Measurements from ENCODE around the gene IL17REL. TPM values are rescaled to one million over a fixed set of nuclear protein-coding genes. Genes with fewer than 3 reads are reported as not detected.

The IL17REL gene
- total and polyA plus RNA-seq, 10 of the 15 experiments (the other 5 are each of a cell fraction or from before 2014, with no cell fraction given), result 0.03 TPM; not detected in 9

DNA sequence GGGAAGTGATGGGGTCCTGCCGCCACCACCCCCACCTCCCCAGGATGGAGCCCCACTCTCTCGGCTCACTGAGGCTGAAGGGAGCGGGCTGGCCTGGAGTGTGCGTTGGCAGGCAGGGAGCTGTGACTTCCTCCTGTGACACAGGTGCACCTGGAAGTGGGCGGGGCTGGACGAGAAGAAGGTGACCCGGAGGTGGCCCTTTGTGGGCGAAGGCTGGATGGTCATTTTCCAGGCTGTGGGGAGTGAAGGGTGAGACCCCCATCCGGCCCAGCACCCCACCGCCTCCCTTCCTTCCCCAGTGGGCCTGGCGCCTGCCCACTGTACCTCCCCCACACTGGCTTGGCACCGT is 15.3 kb downstream of the IL17REL start (continued):
- no peak for TF ChIP-seq SP1 (IDR thresholded peaks at IDR 0.05; ENCODE audit: low read depth, low read length)
- TF ChIP-seq, protein P1, sequence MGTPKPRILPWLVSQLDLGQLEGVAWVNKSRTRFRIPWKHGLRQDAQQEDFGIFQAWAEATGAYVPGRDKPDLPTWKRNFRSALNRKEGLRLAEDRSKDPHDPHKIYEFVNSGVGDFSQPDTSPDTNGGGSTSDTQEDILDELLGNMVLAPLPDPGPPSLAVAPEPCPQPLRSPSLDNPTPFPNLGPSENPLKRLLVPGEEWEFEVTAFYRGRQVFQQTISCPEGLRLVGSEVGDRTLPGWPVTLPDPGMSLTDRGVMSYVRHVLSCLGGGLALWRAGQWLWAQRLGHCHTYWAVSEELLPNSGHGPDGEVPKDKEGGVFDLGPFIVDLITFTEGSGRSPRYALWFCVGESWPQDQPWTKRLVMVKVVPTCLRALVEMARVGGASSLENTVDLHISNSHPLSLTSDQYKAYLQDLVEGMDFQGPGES (IDR thresholded peaks at IDR 0.05), result no peak

DNA sequence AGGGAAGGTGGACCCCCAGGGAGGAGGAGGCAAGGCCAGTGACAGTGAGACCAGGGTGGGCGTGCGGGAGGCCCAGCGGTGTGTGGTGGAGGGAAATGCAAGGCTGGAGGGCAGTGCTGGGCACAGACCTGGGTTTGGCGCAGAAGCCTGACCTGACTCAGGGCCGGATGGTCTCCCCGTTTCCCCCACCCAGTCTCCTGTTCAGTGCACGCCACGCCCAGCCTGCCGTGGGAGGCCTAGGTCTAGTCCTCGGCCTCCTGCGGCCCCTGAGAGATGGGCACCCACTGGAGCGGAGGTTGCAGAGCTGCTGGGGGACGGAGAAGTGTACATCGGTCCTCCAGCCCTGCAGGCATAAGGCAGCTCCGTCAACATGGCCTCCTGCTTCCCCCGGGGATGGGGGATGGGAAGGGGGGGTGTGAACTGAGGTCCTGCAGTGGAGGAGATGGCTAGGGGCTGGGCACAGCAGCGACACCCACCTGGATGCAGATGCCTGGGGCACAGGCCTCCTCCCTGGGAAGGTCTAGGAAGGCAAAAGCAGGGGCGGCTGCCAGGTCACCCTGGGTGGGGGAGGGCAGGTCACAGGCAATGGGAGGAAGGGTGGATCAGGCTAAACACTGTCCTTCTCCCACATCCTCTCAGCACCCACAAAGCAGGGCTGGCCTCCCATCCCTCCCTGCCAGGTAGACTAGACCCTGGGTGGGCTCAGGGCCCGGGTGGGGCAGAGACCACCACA is 15.9 kb downstream of the IL17REL start:
- intact Hi-C loops (cut with micrococcal nuclease; ENCODE audit: unreplicated experiment) (no loop called here), in situ Hi-C loops (cut with MboI) (no loop called here)
- no peak for DNase-seq (ENCODE audit: low read depth, low spot score)
- Histone ChIP-seq H3K4me3 (no peak overlapping the region), H3K4me2 (ENCODE audit: control insufficient read depth, insufficient read depth) (no peak overlapping the region), H2AFZ (ENCODE audit: control insufficient read depth, low read depth, low read length) (no peak overlapping the region), H3K36me3 (ENCODE audit: control insufficient read depth in 2 of 2, insufficient read depth in 2 of 2, low read length in 1 of 2) (no peaks in the 10 kb centered on the region), H4K20me1 (ENCODE audit: control insufficient read depth, insufficient read depth) (no peaks in the 10 kb centered on the region), H3K9ac (ENCODE audit: control insufficient read depth, insufficient read depth, low read length) (no peak overlapping the region), H3K4me1 (ENCODE audit: control insufficient read depth, insufficient read depth, low read length) (no peaks in the 10 kb centered on the region), H3K79me2 (ENCODE audit: control insufficient read depth, insufficient read depth, low read length) (no peaks in the 10 kb centered on the region), H3K27ac (ENCODE audit: control insufficient read depth, insufficient read depth) (no peak overlapping the region), H3K27me3 (replicated peaks in 1 of 2; ENCODE audit: control insufficient read depth in 2 of 2, insufficient read depth in 2 of 2, low read length in 1 of 2) (no peaks in the 10 kb centered on the region; a peak in 1 of 4 replicates), H3K9me3 (replicated peaks; ENCODE audit: control insufficient read depth, insufficient read depth, low read length) (no peaks in the 10 kb centered on the region)
- WGBS (ENCODE audit: insufficient coverage, insufficient replicate concordance, low lambda C conversion rate, missing lambda C conversion rate), result 49% methylated on average over 19 of the region's 19 CpGs
- RAD21 ChIA-PET (ENCODE audit: unreplicated experiment), result no interaction called here
- FAIRE-seq, result no peak
- no peak for ATAC-seq
- SMC1A ChIA-PET (ENCODE audit: uncharacterized antibody, unreplicated experiment), result no interaction called here
- BruUV-seq (replicated peaks), result no TSS peak
- no peak for TF ChIP-seq GABPA (IDR thresholded peaks at IDR 0.05; ENCODE audit: low read depth)
- POLR2A ChIA-PET, result interaction anchor here (0.6 kb wide), 1 partner anchor 320 kb away, joined by 3 read pairs; no protein-coding TSS in a partner anchor
- CTCF ChIA-PET, result interaction anchor here (1.9 to 4.5 kb wide), 2 partner anchors 11 to 35 kb away, joined by 7 to 47 read pairs; no protein-coding TSS in a partner anchor

DNA sequence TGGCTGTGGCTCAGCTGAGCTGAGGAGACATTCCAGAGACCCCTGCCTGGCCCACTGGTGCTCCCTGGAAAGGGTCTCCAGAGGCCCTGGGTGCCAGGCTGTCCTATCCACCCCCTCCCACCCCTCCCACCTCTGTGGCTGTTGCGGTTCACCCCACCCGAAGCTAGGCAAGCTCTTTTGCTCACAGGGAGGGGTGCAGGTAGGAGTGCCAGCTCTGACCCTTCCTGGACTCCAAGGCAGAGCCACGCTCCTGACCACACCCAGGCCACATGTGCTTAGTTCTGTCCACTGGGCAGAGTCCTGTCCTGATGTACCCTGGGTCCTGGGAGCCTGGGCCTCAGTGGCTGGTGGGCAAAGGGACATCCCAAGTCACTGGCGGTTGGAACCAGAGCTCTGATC is 16.4 kb downstream of the IL17REL start:
- Histone ChIP-seq H3K9ac (ENCODE audit: control insufficient read depth, insufficient read depth, low read length) (no peak overlapping the region), H3K4me2 (ENCODE audit: control insufficient read depth, insufficient read depth) (no peak overlapping the region), H3K79me2 (ENCODE audit: control insufficient read depth, insufficient read depth, low read length) (no peaks in the 10 kb centered on the region), H3K4me3 (no peak overlapping the region), H3K4me1 (ENCODE audit: control insufficient read depth, insufficient read depth, low read length) (no peaks in the 10 kb centered on the region), H3K27ac (ENCODE audit: control insufficient read depth, insufficient read depth) (no peak overlapping the region), H2AFZ (ENCODE audit: control insufficient read depth, low read depth, low read length) (no peak overlapping the region), H3K27me3 (replicated peaks in 1 of 2; ENCODE audit: control insufficient read depth in 2 of 2, insufficient read depth in 2 of 2, low read length in 1 of 2) (no peaks in the 10 kb centered on the region; a peak in 1 of 4 replicates), H4K20me1 (ENCODE audit: control insufficient read depth, insufficient read depth) (no peaks in the 10 kb centered on the region), H3K36me3 (ENCODE audit: control insufficient read depth in 2 of 2, insufficient read depth in 2 of 2, low read length in 1 of 2) (no peaks in the 10 kb centered on the region), H3K9me3 (replicated peaks; ENCODE audit: control insufficient read depth, insufficient read depth, low read length) (no peaks in the 10 kb centered on the region; the same call in 2 of the 3 replicates)
- BruUV-seq (replicated peaks), result no TSS peak
- WGBS (ENCODE audit: insufficient coverage, insufficient replicate concordance, low lambda C conversion rate, missing lambda C conversion rate), result 0% methylated on average over 2 of the region's 4 CpGs
- TF ChIP-seq, protein P2, sequence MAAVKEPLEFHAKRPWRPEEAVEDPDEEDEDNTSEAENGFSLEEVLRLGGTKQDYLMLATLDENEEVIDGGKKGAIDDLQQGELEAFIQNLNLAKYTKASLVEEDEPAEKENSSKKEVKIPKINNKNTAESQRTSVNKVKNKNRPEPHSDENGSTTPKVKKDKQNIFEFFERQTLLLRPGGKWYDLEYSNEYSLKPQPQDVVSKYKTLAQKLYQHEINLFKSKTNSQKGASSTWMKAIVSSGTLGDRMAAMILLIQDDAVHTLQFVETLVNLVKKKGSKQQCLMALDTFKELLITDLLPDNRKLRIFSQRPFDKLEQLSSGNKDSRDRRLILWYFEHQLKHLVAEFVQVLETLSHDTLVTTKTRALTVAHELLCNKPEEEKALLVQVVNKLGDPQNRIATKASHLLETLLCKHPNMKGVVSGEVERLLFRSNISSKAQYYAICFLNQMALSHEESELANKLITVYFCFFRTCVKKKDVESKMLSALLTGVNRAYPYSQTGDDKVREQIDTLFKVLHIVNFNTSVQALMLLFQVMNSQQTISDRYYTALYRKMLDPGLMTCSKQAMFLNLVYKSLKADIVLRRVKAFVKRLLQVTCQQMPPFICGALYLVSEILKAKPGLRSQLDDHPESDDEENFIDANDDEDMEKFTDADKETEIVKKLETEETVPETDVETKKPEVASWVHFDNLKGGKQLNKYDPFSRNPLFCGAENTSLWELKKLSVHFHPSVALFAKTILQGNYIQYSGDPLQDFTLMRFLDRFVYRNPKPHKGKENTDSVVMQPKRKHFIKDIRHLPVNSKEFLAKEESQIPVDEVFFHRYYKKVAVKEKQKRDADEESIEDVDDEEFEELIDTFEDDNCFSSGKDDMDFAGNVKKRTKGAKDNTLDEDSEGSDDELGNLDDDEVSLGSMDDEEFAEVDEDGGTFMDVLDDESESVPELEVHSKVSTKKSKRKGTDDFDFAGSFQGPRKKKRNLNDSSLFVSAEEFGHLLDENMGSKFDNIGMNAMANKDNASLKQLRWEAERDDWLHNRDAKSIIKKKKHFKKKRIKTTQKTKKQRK (IDR thresholded peaks at IDR 0.05; ENCODE audit: low read depth, low read length), result no peak
- DNase-seq (ENCODE audit: low read depth, low spot score), result no peak
- FAIRE-seq, result no peak
- intact Hi-C loops (cut with micrococcal nuclease; ENCODE audit: unreplicated experiment) (no loop called here), in situ Hi-C loops (cut with MboI) (no loop called here)
- ATAC-seq, result no peak
- CTCF ChIA-PET, result interaction anchor here (1.9 to 4.5 kb wide), 2 partner anchors 11 to 35 kb away, joined by 7 to 47 read pairs; no protein-coding TSS in a partner anchor
- RAD21 ChIA-PET (ENCODE audit: unreplicated experiment), result no interaction called here
- POLR2A ChIA-PET, result interaction anchor here (0.6 kb wide), 1 partner anchor 319 kb away, joined by 3 read pairs; no protein-coding TSS in a partner anchor
- SMC1A ChIA-PET (ENCODE audit: uncharacterized antibody, unreplicated experiment), result no interaction called here
